ENCODE data around the gene DRC7. TPM values are rescaled to one million over a fixed set of nuclear protein-coding genes. Genes with fewer than 3 reads are reported as not detected.

The DRC7 gene
- polyA plus RNA-seq, 1 of the 3 experiments (the other 2 are of a cell fraction): 0.58 TPM

DNA sequence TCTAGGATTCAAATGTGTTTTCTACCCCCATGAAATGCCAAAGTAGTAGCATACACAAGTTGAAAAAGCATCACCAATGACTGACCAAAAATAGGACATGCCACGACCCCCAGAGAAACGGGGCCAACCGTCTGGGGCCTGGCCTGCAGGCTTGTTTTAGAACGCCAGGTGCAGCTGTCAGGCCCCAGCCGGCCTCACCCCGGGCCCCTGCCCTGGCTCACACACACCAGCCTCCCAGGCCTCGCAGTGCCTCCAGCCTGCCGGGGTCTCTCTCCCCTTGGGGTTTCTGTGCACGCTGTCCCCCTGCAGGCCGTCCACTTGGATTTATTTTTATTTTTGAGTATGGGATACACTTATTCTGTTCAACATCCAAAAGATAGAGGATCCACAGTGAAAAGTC is 48.9 kb downstream of the DRC7 start:
- no peaks in the 10 kb centered on the region for H3K4me1 ChIP-seq (ENCODE audit: control insufficient read depth in 1 of 2, insufficient read depth in 2 of 2, low read depth in 1 of 2, low read length in 1 of 2)
- no peak overlapping the region for H3K27ac ChIP-seq (ENCODE audit: low read depth in 2 of 2, low read length in 1 of 2)
- no peak overlapping the region for H2AFZ ChIP-seq (ENCODE audit: low read depth)
- H3F3A ChIP-seq (replicated peaks; ENCODE audit: insufficient read depth): no peaks in the 10 kb centered on the region
- CTCF ChIA-PET: interaction anchor here (3.6 kb wide), 1 partner anchor 14 kb away, joined by 19 read pairs; no protein-coding TSS in a partner anchor
- H3K36me3 ChIP-seq (replicated peaks in 1 of 2; ENCODE audit: control insufficient read depth in 1 of 2, insufficient read depth in 2 of 2, low read length in 1 of 2): peaks cover 0 to 8% of the 10 kb centered on the region in 2 experiments
- no peaks in the 10 kb centered on the region for H3K9me2 ChIP-seq
- no peak overlapping the region for H3K4me3 ChIP-seq (ENCODE audit: low read depth in 2 of 2, low read length in 1 of 2)
- H3K9me3 ChIP-seq: no peaks in the 10 kb centered on the region
- H3K27me3 ChIP-seq (ENCODE audit: insufficient read depth): no peaks in the 10 kb centered on the region
- POLR2A ChIA-PET: no interaction called here
- TF ChIP-seq, protein P1, sequence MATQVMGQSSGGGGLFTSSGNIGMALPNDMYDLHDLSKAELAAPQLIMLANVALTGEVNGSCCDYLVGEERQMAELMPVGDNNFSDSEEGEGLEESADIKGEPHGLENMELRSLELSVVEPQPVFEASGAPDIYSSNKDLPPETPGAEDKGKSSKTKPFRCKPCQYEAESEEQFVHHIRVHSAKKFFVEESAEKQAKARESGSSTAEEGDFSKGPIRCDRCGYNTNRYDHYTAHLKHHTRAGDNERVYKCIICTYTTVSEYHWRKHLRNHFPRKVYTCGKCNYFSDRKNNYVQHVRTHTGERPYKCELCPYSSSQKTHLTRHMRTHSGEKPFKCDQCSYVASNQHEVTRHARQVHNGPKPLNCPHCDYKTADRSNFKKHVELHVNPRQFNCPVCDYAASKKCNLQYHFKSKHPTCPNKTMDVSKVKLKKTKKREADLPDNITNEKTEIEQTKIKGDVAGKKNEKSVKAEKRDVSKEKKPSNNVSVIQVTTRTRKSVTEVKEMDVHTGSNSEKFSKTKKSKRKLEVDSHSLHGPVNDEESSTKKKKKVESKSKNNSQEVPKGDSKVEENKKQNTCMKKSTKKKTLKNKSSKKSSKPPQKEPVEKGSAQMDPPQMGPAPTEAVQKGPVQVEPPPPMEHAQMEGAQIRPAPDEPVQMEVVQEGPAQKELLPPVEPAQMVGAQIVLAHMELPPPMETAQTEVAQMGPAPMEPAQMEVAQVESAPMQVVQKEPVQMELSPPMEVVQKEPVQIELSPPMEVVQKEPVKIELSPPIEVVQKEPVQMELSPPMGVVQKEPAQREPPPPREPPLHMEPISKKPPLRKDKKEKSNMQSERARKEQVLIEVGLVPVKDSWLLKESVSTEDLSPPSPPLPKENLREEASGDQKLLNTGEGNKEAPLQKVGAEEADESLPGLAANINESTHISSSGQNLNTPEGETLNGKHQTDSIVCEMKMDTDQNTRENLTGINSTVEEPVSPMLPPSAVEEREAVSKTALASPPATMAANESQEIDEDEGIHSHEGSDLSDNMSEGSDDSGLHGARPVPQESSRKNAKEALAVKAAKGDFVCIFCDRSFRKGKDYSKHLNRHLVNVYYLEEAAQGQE (IDR thresholded peaks at IDR 0.05; ENCODE audit: low read depth, low read length): no peak
- TF ChIP-seq, protein P2, sequence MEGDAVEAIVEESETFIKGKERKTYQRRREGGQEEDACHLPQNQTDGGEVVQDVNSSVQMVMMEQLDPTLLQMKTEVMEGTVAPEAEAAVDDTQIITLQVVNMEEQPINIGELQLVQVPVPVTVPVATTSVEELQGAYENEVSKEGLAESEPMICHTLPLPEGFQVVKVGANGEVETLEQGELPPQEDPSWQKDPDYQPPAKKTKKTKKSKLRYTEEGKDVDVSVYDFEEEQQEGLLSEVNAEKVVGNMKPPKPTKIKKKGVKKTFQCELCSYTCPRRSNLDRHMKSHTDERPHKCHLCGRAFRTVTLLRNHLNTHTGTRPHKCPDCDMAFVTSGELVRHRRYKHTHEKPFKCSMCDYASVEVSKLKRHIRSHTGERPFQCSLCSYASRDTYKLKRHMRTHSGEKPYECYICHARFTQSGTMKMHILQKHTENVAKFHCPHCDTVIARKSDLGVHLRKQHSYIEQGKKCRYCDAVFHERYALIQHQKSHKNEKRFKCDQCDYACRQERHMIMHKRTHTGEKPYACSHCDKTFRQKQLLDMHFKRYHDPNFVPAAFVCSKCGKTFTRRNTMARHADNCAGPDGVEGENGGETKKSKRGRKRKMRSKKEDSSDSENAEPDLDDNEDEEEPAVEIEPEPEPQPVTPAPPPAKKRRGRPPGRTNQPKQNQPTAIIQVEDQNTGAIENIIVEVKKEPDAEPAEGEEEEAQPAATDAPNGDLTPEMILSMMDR (IDR thresholded peaks at IDR 0.05): no peak
- no peak for TF ChIP-seq MXI1 (IDR thresholded peaks at IDR 0.05; ENCODE audit: low read depth, low read length)
- TF ChIP-seq POLR2AphosphoS5 (IDR thresholded peaks at IDR 0.05; ENCODE audit: low read depth, low read length): no peak
- TF ChIP-seq RXRA (IDR thresholded peaks at IDR 0.05; ENCODE audit: borderline replicate concordance, low read depth): no peak
- TF ChIP-seq ELF1 (IDR thresholded peaks at IDR 0.05): no peak
- TF ChIP-seq, protein P3, sequence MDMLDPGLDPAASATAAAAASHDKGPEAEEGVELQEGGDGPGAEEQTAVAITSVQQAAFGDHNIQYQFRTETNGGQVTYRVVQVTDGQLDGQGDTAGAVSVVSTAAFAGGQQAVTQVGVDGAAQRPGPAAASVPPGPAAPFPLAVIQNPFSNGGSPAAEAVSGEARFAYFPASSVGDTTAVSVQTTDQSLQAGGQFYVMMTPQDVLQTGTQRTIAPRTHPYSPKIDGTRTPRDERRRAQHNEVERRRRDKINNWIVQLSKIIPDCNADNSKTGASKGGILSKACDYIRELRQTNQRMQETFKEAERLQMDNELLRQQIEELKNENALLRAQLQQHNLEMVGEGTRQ (IDR thresholded peaks at IDR 0.05; ENCODE audit: borderline replicate concordance, low read depth, low read length): no peak
- TF ChIP-seq RFX5 (IDR thresholded peaks at IDR 0.05; ENCODE audit: low read length): no peak
- TF ChIP-seq MEF2A (IDR thresholded peaks at IDR 0.05; ENCODE audit: borderline replicate concordance, low read depth): no peak
- H3K79me2 ChIP-seq (ENCODE audit: insufficient read depth): peaks cover 6% of the 10 kb centered on the region; the same call in 1 of the 2 replicates
- no peaks in the 10 kb centered on the region for H4K20me1 ChIP-seq (ENCODE audit: insufficient read depth)
- WGBS (ENCODE audit: low lambda C conversion rate): 80% methylated on average over 10 of the region's 10 CpGs
- H3K4me2 ChIP-seq: no peak overlapping the region
- no peak for DNase-seq
- no peak overlapping the region for H3K9ac ChIP-seq
